ENCODE results near the gene ENOPH1. TPM values are rescaled to one million over a fixed set of nuclear protein-coding genes. Genes with fewer than 3 reads are reported as not detected.
A peak's percentile ranks its signal among the peaks of the same experiment; 100 is the strongest.

Gene ENOPH1
- total and polyA plus RNA-seq, 9 of the 15 experiments (the other 6 are each of a cell fraction or from before 2014, with no cell fraction given), result 29.8 to 71.4 (median 48.9) TPM

GRCh38 chr4:82429728-82430192, 630 bp upstream of the ENOPH1 start (continued):
- peak; percentile 69 for TF ChIP-seq RBFOX2 (IDR thresholded peaks at IDR 0.05; ENCODE audit: low read depth, low read length)
- TF ChIP-seq MAFG (tag; conservative IDR thresholded peaks at IDR 0.05), result no peak
- TF ChIP-seq, protein P1, sequence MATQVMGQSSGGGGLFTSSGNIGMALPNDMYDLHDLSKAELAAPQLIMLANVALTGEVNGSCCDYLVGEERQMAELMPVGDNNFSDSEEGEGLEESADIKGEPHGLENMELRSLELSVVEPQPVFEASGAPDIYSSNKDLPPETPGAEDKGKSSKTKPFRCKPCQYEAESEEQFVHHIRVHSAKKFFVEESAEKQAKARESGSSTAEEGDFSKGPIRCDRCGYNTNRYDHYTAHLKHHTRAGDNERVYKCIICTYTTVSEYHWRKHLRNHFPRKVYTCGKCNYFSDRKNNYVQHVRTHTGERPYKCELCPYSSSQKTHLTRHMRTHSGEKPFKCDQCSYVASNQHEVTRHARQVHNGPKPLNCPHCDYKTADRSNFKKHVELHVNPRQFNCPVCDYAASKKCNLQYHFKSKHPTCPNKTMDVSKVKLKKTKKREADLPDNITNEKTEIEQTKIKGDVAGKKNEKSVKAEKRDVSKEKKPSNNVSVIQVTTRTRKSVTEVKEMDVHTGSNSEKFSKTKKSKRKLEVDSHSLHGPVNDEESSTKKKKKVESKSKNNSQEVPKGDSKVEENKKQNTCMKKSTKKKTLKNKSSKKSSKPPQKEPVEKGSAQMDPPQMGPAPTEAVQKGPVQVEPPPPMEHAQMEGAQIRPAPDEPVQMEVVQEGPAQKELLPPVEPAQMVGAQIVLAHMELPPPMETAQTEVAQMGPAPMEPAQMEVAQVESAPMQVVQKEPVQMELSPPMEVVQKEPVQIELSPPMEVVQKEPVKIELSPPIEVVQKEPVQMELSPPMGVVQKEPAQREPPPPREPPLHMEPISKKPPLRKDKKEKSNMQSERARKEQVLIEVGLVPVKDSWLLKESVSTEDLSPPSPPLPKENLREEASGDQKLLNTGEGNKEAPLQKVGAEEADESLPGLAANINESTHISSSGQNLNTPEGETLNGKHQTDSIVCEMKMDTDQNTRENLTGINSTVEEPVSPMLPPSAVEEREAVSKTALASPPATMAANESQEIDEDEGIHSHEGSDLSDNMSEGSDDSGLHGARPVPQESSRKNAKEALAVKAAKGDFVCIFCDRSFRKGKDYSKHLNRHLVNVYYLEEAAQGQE (IDR thresholded peaks at IDR 0.05; ENCODE audit: borderline replicate concordance), result peak; percentile 95
- TF ChIP-seq, protein P1 (CRISPR knock-in tag; IDR thresholded peaks at IDR 0.05; ENCODE audit: low read depth), result no peak
- no peak for TF ChIP-seq UBTF (IDR thresholded peaks at IDR 0.05; ENCODE audit: borderline replicate concordance in 1 of 2, low read depth in 2 of 2, low read length in 2 of 2)
- TF ChIP-seq THRAP3 (IDR thresholded peaks at IDR 0.05; ENCODE audit: borderline replicate concordance), result no peak
- TF ChIP-seq GTF2E2 (tag; IDR thresholded peaks at IDR 0.05), result peak; percentile 87; the same call in 1 of the 2 replicates
- no peak for TF ChIP-seq GATAD2A (IDR thresholded peaks at IDR 0.05)
- TF ChIP-seq, protein P2, sequence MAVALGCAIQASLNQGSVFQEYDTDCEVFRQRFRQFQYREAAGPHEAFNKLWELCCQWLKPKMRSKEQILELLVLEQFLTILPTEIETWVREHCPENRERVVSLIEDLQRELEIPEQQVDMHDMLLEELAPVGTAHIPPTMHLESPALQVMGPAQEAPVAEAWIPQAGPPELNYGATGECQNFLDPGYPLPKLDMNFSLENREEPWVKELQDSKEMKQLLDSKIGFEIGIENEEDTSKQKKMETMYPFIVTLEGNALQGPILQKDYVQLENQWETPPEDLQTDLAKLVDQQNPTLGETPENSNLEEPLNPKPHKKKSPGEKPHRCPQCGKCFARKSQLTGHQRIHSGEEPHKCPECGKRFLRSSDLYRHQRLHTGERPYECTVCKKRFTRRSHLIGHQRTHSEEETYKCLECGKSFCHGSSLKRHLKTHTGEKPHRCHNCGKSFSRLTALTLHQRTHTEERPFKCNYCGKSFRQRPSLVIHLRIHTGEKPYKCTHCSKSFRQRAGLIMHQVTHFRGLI (CRISPR knock-in tag; IDR thresholded peaks at IDR 0.05), result no peak
- no peak for TF ChIP-seq SMAD3 (CRISPR knock-in tag; conservative IDR thresholded peaks at IDR 0.05)
- no peak for TF ChIP-seq SIN3B (IDR thresholded peaks at IDR 0.05; ENCODE audit: low read depth)
- no peak for TF ChIP-seq TCF7L2 (IDR thresholded peaks at IDR 0.05; ENCODE audit: low read depth, low read length)
- TF ChIP-seq, protein P3, sequence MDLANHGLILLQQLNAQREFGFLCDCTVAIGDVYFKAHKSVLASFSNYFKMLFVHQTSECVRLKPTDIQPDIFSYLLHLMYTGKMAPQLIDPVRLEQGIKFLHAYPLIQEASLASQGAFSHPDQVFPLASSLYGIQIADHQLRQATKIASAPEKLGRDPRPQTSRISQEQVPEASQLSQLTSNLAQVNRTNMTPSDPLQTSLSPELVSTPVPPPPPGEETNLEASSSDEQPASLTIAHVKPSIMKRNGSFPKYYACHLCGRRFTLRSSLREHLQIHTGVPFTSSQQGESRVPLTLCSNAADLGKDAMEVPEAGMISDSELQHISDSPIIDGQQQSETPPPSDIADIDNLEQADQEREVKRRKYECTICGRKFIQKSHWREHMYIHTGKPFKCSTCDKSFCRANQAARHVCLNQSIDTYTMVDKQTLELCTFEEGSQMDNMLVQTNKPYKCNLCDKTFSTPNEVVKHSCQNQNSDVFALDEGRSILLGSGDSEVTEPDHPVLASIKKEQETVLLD (IDR thresholded peaks at IDR 0.05), result no peak
- TF ChIP-seq NFIC (IDR thresholded peaks at IDR 0.05), result no peak
- TF ChIP-seq CREBBP (IDR thresholded peaks at IDR 0.05; ENCODE audit: low read depth, low read length), result no peak
- no peak for TF ChIP-seq HDGF (IDR thresholded peaks at IDR 0.05)
